Measurements from ENCODE around the gene CPE. TPM values are rescaled to one million over a fixed set of nuclear protein-coding genes. Genes with fewer than 3 reads are reported as not detected.

The CPE gene
- total and polyA plus RNA-seq, 4 donors = 3.0 to 5.6 (median 4.5) TPM

DNA sequence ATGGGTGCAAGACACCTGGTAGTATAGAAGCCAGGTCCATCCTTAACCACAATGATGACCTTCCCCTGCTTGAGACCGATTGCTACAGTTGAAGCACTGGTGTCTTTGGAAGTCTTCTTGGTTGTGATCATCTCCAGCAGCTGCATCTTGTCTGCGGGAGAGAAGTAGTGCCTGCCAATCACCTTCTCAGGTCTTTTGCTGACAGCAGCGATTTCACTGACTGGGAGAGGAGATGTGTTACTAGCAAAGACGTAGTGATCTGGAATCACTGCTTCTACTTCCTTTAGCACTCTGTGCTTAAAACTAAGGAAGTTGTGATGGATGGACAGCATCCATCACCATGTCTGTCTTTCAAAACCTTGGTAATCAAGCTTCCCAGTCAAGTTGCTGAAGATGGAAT lies 25.9 kb downstream of the CPE start:
- WGBS = 90% methylated on average over 4 of the region's 4 CpGs
- no peaks in the 10 kb centered on the region for H3K4me1 ChIP-seq (ENCODE audit: control insufficient read depth in 4 of 4, insufficient read depth in 4 of 4, low read length in 3 of 4)
- no peak for DNase-seq (ENCODE audit: low spot score)
- no peaks in the 10 kb centered on the region for H3K9me3 ChIP-seq (ENCODE audit: control insufficient read depth in 4 of 4, low read length in 3 of 4)
- no peaks in the 10 kb centered on the region for H3K36me3 ChIP-seq (ENCODE audit: control insufficient read depth in 4 of 4, insufficient read depth in 3 of 4, low read depth in 1 of 4, low read length in 3 of 4)
- H3K27me3 ChIP-seq (ENCODE audit: control insufficient read depth in 4 of 4, insufficient read depth in 4 of 4, low read length in 3 of 4) = no peaks in the 10 kb centered on the region
- H3K27ac ChIP-seq (ENCODE audit: low read depth in 1 of 2, low read length in 2 of 2) = no peak overlapping the region
- TF ChIP-seq NR2F2 (IDR thresholded peaks at IDR 0.05) (no peak), ZBTB33 (IDR thresholded peaks at IDR 0.05) (no peak), FOXA2 (IDR thresholded peaks at IDR 0.05) (no peak), EGR1 (IDR thresholded peaks at IDR 0.05; ENCODE audit: low read depth in 2 of 2) (no peak), JUND (IDR thresholded peaks at IDR 0.05) (no peak), RXRA (IDR thresholded peaks at IDR 0.05) (no peak), REST (IDR thresholded peaks at IDR 0.05) (no peak), YY1 (IDR thresholded peaks at IDR 0.05) (no peak), MAX (IDR thresholded peaks at IDR 0.05) (no peak), HNF4G (IDR thresholded peaks at IDR 0.05) (no peak), FOXA1 (IDR thresholded peaks at IDR 0.05) (no peak), HNF4A (conservative IDR thresholded peaks at IDR 0.05) (no peak), TAF1 (conservative IDR thresholded peaks at IDR 0.05) (no peak), GABPA (IDR thresholded peaks at IDR 0.05 in 1 of 2, conservative IDR thresholded peaks at IDR 0.05 in 1 of 2) (no peak), RAD21 (IDR thresholded peaks at IDR 0.05) (no peak), SP1 (IDR thresholded peaks at IDR 0.05) (no peak)
- TF ChIP-seq, protein P1, sequence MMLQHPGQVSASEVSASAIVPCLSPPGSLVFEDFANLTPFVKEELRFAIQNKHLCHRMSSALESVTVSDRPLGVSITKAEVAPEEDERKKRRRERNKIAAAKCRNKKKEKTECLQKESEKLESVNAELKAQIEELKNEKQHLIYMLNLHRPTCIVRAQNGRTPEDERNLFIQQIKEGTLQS (IDR thresholded peaks at IDR 0.05) = no peak
- TF ChIP-seq, protein P2, sequence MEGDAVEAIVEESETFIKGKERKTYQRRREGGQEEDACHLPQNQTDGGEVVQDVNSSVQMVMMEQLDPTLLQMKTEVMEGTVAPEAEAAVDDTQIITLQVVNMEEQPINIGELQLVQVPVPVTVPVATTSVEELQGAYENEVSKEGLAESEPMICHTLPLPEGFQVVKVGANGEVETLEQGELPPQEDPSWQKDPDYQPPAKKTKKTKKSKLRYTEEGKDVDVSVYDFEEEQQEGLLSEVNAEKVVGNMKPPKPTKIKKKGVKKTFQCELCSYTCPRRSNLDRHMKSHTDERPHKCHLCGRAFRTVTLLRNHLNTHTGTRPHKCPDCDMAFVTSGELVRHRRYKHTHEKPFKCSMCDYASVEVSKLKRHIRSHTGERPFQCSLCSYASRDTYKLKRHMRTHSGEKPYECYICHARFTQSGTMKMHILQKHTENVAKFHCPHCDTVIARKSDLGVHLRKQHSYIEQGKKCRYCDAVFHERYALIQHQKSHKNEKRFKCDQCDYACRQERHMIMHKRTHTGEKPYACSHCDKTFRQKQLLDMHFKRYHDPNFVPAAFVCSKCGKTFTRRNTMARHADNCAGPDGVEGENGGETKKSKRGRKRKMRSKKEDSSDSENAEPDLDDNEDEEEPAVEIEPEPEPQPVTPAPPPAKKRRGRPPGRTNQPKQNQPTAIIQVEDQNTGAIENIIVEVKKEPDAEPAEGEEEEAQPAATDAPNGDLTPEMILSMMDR (IDR thresholded peaks at IDR 0.05; ENCODE audit: low read depth, low read length, missing input control) = no peak
- no peak overlapping the region for H3K9ac ChIP-seq (ENCODE audit: low read depth in 1 of 2, low read length in 2 of 2)
- H3K4me3 ChIP-seq (ENCODE audit: low read depth in 1 of 3, low read length in 3 of 3) = no peak overlapping the region
